Mononuclear cell (primary cell): Measurements from ENCODE around the gene CCL18. TPM values are rescaled to one million over a fixed set of nuclear protein-coding genes. Genes with fewer than 3 reads are reported as not detected.
"Not testable (repeated sequence)": the region's sequence is repeated elsewhere in the genome, so short reads cannot be mapped to it uniquely, and the experiment has no call there.

Experiments
- H3K27me3 ChIP-seq: 2 replicates; pipeline ENCODE4 v1.6.0; 2011; ENCODE audit warnings: low read length, control low read depth; ENCODE audit not compliant: insufficient read depth
- H3K4me1 ChIP-seq: 2 replicates; pipeline ENCODE4 v1.5.1; 2011; ENCODE audit warnings: mild to moderate bottlenecking, low read length, control low read depth; ENCODE audit not compliant: insufficient read depth
- H3K4me3 ChIP-seq: 2 replicates; pipeline ENCODE4 v1.5.1; 2011; ENCODE audit warnings: mild to moderate bottlenecking, low read length, moderate library complexity
- H3K9me3 ChIP-seq: 2 replicates; pipeline ENCODE4 v1.5.1; 2011; ENCODE audit warnings: low read depth, mild to moderate bottlenecking, control low read depth, low read length
- total RNA-seq: library from RNA; depleted of rRNA; stranded (reverse); fragments of >200 nt; gene quantifications from one replicate; pipeline ENCODE4 v1.2.3, GENCODE V29; 2012

Gene CCL18
- total RNA-seq, 1 donor = 0.31 TPM

DNA sequence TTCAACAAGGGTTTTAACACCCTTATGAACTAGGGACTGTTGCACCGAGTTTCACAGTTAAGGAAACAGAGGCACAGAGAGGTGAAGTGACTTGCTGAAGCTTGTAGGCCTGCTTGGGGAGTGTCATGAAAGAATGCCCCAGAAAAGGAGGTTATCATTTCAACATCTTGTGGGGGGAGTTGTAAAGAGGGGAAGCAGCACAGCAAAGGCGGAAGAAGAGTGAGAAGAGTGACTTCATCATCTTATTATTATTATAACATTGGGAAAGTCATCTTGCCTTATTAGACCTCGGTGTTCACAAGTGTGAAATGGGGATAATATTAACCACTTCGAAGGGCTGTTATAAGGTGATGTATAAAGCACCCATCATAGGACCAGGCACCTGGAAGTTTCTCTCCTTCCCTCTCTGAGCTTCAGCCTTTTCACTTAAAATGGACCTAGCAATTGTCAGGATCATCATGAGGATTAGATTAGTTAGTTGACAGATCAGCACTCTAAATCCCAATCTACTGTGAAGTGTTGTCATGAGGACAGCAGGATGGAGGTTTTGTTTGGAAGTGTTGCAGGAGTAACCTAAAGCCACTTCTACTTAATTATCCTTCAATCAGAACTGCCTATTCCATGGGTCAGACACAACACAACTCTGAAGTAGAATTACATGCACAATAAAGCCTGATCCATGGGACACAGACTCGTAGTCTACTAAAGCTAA, 41.9 kb downstream of the CCL18 start:
- no peak overlapping the region for H3K4me3 ChIP-seq
- H3K27me3 ChIP-seq = no peaks in the 10 kb centered on the region
- peaks cover 67% of the 10 kb centered on the region for H3K4me1 ChIP-seq
- H3K9me3 ChIP-seq = no peaks in the 10 kb centered on the region

DNA sequence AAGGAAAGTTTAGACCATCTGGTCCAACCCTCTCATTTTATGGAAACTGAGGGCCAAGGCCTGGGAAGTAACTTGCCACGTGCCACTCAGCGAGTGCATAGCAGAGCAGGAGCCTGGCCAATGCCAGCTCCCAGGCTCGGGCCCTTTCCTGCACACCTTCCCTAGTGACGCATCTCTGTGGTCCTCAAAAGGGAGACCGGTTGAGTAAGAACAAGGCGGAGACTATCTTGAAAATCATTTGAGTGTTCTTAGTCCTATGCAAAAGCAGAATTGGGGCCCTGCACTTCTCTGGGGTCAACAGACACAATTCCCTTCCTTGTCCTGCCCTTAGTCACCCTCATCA, 42.4 kb downstream of the CCL18 start:
- Histone ChIP-seq H3K4me3 (no peak overlapping the region), H3K27me3 (no peaks in the 10 kb centered on the region), H3K4me1 (peaks cover 67% of the 10 kb centered on the region), H3K9me3 (no peaks in the 10 kb centered on the region)

- no peak overlapping the region for H3K4me3 ChIP-seq
- peaks cover 62% of the 10 kb centered on the region for H3K4me1 ChIP-seq
These were observed 43.6 kb downstream of the CCL18 start for GRCh38 chr17:36107660-36108059.

DNA sequence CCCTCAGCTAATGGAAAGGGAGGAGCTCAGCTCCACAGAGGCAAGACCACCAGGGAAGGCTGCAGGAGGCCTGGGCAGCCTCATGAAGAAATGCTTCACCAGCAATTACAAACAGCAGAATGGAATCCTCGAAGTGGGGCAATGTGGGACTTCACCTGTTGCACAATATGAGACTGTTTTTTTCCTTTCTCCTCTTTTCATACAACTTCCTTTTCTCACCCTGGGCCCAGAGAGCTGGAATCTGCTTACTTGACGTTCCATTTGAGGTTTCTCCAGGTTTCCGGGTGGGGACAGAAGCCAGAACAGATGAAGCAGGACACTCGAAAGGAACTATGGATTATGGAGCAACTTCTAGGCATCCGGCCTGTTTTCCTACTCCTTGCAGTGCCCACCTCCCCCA, 44.2 kb downstream of the CCL18 start:
- H3K4me1 ChIP-seq = peaks cover 56% of the 10 kb centered on the region
- not testable (repeated sequence) for H3K4me3 ChIP-seq

More at GRCh38 chr17:36107660-36108059, 43.6 kb downstream of the CCL18 start:
- Histone ChIP-seq H3K9me3 (no peaks in the 10 kb centered on the region), H3K27me3 (no peaks in the 10 kb centered on the region)

DNA sequence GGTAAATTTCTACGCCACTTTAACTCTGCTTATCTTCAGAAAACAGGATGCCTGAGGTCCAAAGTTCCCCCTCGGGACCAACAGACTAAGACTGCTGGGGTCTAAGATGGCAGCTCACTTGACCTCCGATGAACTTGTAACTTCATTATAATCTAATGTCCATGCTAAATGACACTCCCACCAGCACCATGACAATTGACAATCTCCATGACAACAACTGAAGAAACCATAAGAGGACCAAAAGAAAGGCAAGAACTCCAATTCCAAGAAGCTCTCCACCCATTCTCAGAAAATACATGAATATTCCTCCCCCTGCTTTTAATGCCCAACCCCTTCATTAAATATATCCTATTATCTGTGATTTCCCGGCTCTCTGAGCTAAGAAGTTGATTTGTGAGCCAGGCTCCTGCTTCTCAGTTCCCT, 47.0 kb downstream of the CCL18 start:
- H3K27me3 ChIP-seq = no peaks in the 10 kb centered on the region
- no peaks in the 10 kb centered on the region for H3K9me3 ChIP-seq
- H3K4me1 ChIP-seq = peaks cover 28% of the 10 kb centered on the region
- H3K4me3 ChIP-seq = no peak overlapping the region

More for the DNA sequence above, 44.2 kb downstream of the CCL18 start:
- not testable (repeated sequence) for H3K9me3 ChIP-seq, H3K27me3 ChIP-seq

DNA sequence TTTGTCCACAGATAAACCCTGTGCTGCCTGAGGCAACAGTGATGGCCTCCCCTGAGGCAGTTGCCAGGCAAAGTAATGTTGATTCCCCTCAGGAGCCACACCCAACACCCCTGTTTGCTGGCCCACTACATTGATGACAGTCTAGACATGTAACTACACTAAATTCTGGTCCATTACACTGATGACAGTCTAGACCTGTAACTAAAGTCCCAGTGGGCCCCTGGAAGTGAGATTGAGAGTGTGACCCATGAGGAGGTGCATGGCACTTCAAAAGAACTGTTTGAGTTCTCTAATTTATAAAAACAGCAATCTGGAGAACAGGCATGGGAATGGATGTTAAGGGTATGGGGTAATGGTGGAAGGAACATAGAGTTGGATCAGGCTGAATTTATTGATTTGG, 48.5 kb downstream of the CCL18 start:
- Histone ChIP-seq H3K4me3 (no peak overlapping the region), H3K9me3 (no peaks in the 10 kb centered on the region), H3K4me1 (peaks cover 13% of the 10 kb centered on the region), H3K27me3 (no peaks in the 10 kb centered on the region)

- not testable (repeated sequence) for H3K4me1 ChIP-seq, H3K27me3 ChIP-seq, H3K9me3 ChIP-seq, H3K4me3 ChIP-seq
These were observed 49.1 kb downstream of the CCL18 start for GRCh38 chr17:36113131-36113530.

- not testable (repeated sequence) for H3K27me3 ChIP-seq
These were observed 51.0 kb downstream of the CCL18 start for GRCh38 chr17:36114971-36115648.

DNA sequence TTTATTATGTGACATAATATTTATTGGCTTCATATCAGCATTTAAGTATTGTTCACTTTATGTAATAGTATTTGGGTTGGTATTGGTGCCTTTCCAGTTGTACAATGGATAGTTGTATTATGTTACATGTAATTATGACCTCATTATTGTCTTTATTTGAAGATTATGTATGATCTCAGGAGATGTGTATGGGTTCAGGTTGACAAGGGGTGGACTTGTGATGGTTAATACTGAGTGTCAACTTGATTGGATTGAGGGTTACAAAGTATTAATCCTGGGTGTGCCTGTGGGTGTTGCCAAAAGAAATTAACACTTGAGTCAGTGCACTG, 51.5 kb downstream of the CCL18 start:
- H3K9me3 ChIP-seq, H3K27me3 ChIP-seq, H3K4me3 ChIP-seq, H3K4me1 ChIP-seq: not testable (repeated sequence)

More at GRCh38 chr17:36114971-36115648, 51.0 kb downstream of the CCL18 start:
- not testable (repeated sequence) for H3K9me3 ChIP-seq, H3K4me3 ChIP-seq, H3K4me1 ChIP-seq

DNA sequence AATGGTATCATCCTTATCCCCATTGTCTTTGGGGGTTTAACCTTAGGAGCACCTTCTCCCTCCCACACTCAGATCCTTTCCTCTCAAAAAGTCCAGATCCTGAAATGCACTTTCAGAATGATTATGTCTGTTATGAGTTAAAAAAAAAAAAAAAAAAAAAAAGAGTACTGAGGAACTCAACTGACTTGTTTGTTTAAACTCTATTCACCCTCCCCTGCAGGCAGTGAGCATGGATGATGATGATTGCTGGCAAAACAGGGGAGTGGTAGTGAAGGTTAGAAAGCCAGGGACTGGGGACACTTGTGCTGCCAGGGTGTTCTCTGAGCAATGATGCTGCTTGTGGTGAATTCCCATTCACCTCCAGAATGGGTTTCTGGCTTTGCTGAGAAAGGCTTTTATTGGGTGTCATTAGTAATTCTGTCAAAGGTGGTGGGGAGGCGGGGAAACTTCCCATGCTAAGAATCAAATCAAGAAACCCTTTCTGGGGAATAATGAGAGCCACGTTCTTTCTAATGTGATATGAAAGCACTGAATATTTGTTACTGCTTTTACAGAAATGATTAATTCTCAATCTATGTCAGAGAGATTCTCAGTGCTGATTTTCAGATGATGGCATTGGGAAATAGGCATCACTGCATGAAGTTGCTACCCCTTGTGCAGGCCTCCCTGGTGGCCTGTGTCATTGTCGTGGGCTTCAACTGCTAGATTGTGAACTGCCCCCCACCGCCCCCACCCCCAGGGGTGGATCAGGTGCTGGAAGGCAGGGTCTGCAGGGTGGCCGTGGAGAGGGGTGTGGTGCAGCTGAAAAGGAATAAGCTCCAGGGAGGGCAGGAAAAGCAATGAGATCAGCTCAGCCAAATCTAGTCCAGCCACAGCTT, 53.7 kb downstream of the CCL18 start:
- Histone ChIP-seq H3K4me1 (no peaks in the 10 kb centered on the region), H3K27me3 (no peaks in the 10 kb centered on the region), H3K4me3 (no peak overlapping the region), H3K9me3 (no peaks in the 10 kb centered on the region)

GRCh38 chr17:36118477-36119353, 54.6 kb downstream of the CCL18 start:
- H3K4me1 ChIP-seq = no peaks in the 10 kb centered on the region
- no peak overlapping the region for H3K4me3 ChIP-seq
- no peaks in the 10 kb centered on the region for H3K27me3 ChIP-seq
- H3K9me3 ChIP-seq = no peaks in the 10 kb centered on the region

DNA sequence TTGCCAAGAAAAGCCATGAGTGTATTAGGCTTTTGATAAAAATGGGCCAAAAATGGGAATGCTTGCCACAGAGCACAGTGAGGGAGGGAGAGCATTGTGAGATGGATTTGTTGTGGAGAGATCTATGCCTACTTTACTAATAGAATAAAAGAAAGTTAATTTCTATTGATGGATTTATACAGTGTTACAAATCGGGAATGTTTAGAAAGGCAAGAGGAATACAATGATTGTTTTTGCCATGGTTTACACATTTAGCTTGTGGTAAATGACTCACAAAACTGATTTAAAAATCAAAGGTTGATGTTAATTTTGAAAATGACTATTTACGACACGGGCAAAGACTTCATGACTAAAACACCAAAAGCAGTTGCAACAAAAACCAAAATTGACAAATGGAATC, 56.1 kb downstream of the CCL18 start:
- H3K4me3 ChIP-seq = no peak overlapping the region
- H3K27me3 ChIP-seq = no peaks in the 10 kb centered on the region

GRCh38 chr17:36121099-36121498, 57.0 kb downstream of the CCL18 start:
- not testable (repeated sequence) for H3K4me3 ChIP-seq, H3K9me3 ChIP-seq, H3K4me1 ChIP-seq, H3K27me3 ChIP-seq

More for the DNA sequence above, 56.1 kb downstream of the CCL18 start:
- Histone ChIP-seq H3K9me3 (no peaks in the 10 kb centered on the region), H3K4me1 (no peaks in the 10 kb centered on the region)
